ENCODE measurements around the gene HOXB2. TPM values are rescaled to one million over a fixed set of nuclear protein-coding genes. Genes with fewer than 3 reads are reported as not detected.

The HOXB2 gene
- total and polyA plus RNA-seq, 7 experiments from 2014 or later: 3.4 to 46.9 (median 23.1) TPM

DNA sequence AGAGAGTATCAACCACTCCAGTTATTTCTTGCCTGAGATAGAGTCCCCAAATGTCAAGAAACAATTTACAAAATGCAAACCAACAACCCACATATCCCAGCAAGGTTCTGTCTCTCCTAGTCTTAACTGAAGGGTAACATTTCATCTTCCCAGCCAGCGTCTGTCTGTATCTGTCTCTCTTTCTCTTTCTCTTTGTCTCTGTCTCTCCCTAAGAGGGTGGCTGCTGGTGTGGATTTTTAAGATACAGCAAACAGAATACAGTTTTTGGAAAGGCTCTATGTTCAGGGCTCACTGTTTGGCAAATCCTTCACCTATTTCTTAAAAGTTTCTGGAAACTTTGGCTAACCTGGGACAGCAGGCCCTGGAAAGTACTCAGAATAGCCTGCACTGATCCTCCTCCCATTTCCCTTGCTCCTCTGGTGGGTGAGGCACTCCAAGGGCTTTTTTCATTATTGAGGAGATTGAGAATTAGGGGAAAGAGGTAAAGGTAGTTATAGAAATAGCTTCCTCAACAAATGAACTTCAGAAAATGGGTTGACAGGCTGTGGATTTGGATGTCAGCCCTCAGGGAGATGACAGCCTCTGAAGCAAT lies 27.0 kb upstream of the HOXB2 start:
- peaks cover 0 to 19% (median 0%) of the 10 kb centered on the region in 5 donors for H3K36me3 Mint-ChIP-seq
- H3K4me1 Mint-ChIP-seq: peaks cover 0 to 35% (median 13%) of the 10 kb centered on the region in 7 donors
- ChIA-PET POLR2A (interaction anchor here (0.6 kb wide), 1 partner anchor 59 kb away, joined by 3 read pairs; no protein-coding TSS in a partner anchor), CTCF (no interaction called here)
- peaks cover 0 to 33% (median 9%) of the 10 kb centered on the region in 5 donors for H3K27me3 Mint-ChIP-seq
- no peak overlapping the region for H3K4me3 ChIP-seq (ENCODE audit: low read length)
- no peak overlapping the region for H3K4me3 Mint-ChIP-seq
- no peak overlapping the region for H3K27ac Mint-ChIP-seq
- H3K36me3 ChIP-seq (ENCODE audit: control insufficient read depth in 2 of 3, insufficient read depth in 3 of 3, low read length in 3 of 3): no peaks in the 10 kb centered on the region
- peaks cover 0 to 1% (median 0%) of the 10 kb centered on the region in 11 donors for H3K9me3 Mint-ChIP-seq
- peaks cover 0 to under 1% of the 10 kb centered on the region in 2 donors for H3K4me1 ChIP-seq (ENCODE audit: control insufficient read depth in 2 of 2, insufficient read depth in 2 of 2, low read length in 2 of 2)
- no peaks in the 10 kb centered on the region for H3K9me3 ChIP-seq (ENCODE audit: control insufficient read depth in 2 of 3, low read length in 3 of 3)
- peaks cover 0 to 4% of the 10 kb centered on the region in 2 donors for H3K27me3 ChIP-seq (ENCODE audit: control insufficient read depth in 2 of 2, insufficient read depth in 2 of 2, low read length in 2 of 2)
- no peak overlapping the region for H3K27ac ChIP-seq (ENCODE audit: low read depth, low read length)
- ATAC-seq: no peak
- intact Hi-C loops (cut with micrococcal nuclease): no loop called here
- DNase-seq: no peak

DNA sequence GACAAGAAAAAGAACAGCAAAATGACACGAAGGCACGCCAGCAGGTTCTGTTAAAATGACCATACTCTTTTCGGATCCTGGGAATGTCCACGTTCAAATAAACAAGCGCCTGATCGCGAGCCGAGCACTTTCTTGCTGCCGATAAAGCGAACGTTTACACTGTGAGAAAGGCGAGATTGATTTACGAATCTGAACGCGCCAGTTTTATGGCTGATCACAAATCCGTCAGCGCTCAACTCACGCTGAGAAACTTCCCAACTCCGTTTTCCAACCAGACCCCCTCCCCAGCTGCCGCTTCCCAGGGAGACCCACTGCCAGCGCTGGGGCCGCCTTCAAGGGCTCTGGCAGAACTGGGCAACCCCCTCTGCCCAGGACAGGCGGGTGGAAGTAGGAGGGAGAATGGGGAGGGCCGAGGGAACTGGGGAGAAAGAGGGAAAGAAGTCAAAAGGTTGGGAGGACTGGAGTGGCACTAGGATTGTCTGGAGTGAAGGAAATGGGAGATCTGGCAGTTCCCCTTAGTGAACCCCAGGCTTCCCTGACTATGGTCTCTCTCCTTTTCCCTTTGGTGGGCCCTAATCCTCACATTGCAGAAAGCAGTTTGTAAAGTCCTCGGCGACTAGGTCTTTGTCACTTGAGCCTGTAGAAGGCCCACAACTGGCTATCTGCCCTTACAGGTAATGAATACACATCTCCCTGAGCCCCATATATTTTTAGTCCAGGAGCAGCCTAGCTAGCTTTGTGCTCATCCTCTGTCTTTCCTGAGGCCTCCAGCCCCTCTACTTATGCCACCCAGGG lies 26.3 kb upstream of the HOXB2 start:
- Histone ChIP-seq H3K27ac (ENCODE audit: low read depth, low read length) (no peak overlapping the region), H3K36me3 (ENCODE audit: control insufficient read depth in 2 of 3, insufficient read depth in 3 of 3, low read length in 3 of 3) (no peaks in the 10 kb centered on the region), H3K27me3 (ENCODE audit: control insufficient read depth in 2 of 2, insufficient read depth in 2 of 2, low read length in 2 of 2) (peaks cover 0 to 4% of the 10 kb centered on the region in 2 donors), H3K4me3 (ENCODE audit: low read length) (no peak overlapping the region), H3K9me3 (ENCODE audit: control insufficient read depth in 2 of 3, low read length in 3 of 3) (no peaks in the 10 kb centered on the region), H3K4me1 (ENCODE audit: control insufficient read depth in 2 of 2, insufficient read depth in 2 of 2, low read length in 2 of 2) (no peaks in the 10 kb centered on the region)
- Mint-ChIP-seq H3K36me3 (peaks cover 0 to 19% (median 0%) of the 10 kb centered on the region in 5 donors), H3K9me3 (peaks cover 0 to 1% (median 0%) of the 10 kb centered on the region in 11 donors), H3K4me3 (no peak overlapping the region), H3K27ac (no peak overlapping the region), H3K4me1 (peaks cover 0 to 33% (median 11%) of the 10 kb centered on the region in 7 donors), H3K27me3 (peaks cover 0 to 29% (median 5%) of the 10 kb centered on the region in 5 donors)
- ChIA-PET POLR2A (no interaction called here), CTCF (no interaction called here)
- intact Hi-C loops (cut with micrococcal nuclease): no loop called here
- DNase-seq: no peak
- ATAC-seq: no peak

DNA sequence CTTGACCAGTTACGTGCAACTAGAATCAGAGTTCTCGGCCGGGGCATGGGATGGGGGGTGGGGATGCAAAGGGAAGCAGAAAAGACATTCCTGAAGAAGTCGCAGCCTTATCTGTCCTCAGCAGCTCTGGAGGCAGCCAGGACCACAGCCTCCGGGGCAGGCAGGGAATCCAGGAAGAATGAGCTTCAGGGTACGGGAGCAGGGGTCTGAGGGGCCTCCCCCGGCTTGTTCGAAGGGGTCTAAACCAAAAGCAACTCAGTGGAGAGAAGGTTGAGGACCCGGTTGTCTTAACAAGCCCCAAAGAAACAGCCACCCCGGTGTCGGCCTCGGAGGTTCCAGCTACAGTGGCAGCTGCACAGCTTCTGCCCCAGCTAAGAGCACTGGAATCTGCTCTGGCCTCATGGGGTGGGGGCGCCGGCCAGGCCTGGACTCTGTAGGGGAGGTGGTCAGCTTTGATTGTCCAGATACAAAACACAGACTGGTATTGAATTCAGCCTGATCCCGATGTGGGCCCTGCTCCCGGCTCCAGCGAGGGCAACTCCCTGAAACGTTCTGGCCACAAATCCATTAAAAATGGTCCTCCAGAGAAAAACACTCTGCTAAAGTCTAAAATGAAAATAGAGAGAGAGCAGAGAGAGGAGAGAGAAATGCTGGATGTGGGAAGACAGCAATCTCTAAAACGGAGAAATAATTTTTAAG lies 25.6 kb upstream of the HOXB2 start:
- no peak for DNase-seq
- ChIA-PET POLR2A (interaction anchor here (0.6 to 1.0 kb wide), 2 partner anchors 24 to 27 kb away, joined by 3 read pairs; no protein-coding TSS in a partner anchor), CTCF (interaction anchor here (0.5 kb wide), 1 partner anchor 10 kb away, joined by 3 read pairs; no protein-coding TSS in a partner anchor)

DNA sequence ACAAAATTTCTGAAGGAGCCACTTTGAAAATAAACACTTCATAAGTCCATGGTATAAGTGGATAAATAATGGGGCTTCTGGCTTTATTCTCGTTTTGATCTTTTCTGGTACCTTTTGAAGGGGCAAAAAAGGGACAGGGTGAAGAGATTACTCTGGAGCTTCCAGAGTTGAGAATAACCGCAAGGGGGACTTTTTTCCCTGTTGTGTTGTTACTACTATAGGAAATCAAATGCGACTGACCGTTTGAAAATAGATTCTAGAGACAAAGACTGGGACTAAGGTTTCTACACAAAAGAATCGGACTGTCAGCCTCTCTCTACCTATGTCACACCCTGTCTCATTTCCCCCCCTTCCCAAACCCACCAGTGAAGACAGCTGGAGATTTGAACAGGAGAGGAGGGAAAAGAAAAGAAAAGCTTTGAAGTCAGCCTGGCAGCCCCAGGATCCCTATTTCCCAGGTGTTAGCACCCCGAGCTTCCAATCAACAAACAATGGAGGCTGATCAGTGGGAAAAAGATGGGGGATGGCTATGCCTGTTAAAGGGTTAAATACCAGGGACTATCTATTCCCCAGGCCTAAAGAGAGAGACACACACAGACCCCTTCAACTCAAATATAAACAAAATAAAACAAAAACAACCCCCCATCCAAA lies 24.9 kb upstream of the HOXB2 start:
- no peak overlapping the region for H3K27ac ChIP-seq (ENCODE audit: low read depth, low read length)
- peaks cover 0 to 17% (median 0%) of the 10 kb centered on the region in 5 donors for H3K36me3 Mint-ChIP-seq
- no peak overlapping the region for H3K27ac Mint-ChIP-seq
- no peak for ATAC-seq
- intact Hi-C loops (cut with micrococcal nuclease): no loop called here
- H3K27me3 Mint-ChIP-seq: peaks cover 3 to 24% (median 5%) of the 10 kb centered on the region in 5 donors
- peaks cover 0 to 22% (median 10%) of the 10 kb centered on the region in 7 donors for H3K4me1 Mint-ChIP-seq
- H3K27me3 ChIP-seq (ENCODE audit: control insufficient read depth in 2 of 2, insufficient read depth in 2 of 2, low read length in 2 of 2): peaks cover 0 to 4% of the 10 kb centered on the region in 2 donors
- H3K4me3 Mint-ChIP-seq: no peak overlapping the region
- H3K4me1 ChIP-seq (ENCODE audit: control insufficient read depth in 2 of 2, insufficient read depth in 2 of 2, low read length in 2 of 2): no peaks in the 10 kb centered on the region
- DNase-seq: no peak
- ChIA-PET CTCF (interaction anchor here (0.5 to 0.9 kb wide), 2 partner anchors 10 to 77 kb away, joined by 3 read pairs; no protein-coding TSS in a partner anchor), POLR2A (interaction anchor here (0.6 to 1.2 kb wide), 4 partner anchors 23 to 207 kb away, joined by 3 to 4 read pairs (median 3); no protein-coding TSS in a partner anchor)
- no peaks in the 10 kb centered on the region for H3K9me3 ChIP-seq (ENCODE audit: control insufficient read depth in 2 of 3, low read length in 3 of 3)
- H3K36me3 ChIP-seq (ENCODE audit: control insufficient read depth in 2 of 3, insufficient read depth in 3 of 3, low read length in 3 of 3): no peaks in the 10 kb centered on the region
- H3K9me3 Mint-ChIP-seq: no peaks in the 10 kb centered on the region
- H3K4me3 ChIP-seq (ENCODE audit: low read length): no peak overlapping the region

More for the DNA sequence above, 25.6 kb upstream of the HOXB2 start:
- Histone ChIP-seq H3K27me3 (ENCODE audit: control insufficient read depth in 2 of 2, insufficient read depth in 2 of 2, low read length in 2 of 2) (peaks cover 0 to 4% of the 10 kb centered on the region in 2 donors), H3K9me3 (ENCODE audit: control insufficient read depth in 2 of 3, low read length in 3 of 3) (no peaks in the 10 kb centered on the region), H3K4me1 (ENCODE audit: control insufficient read depth in 2 of 2, insufficient read depth in 2 of 2, low read length in 2 of 2) (no peaks in the 10 kb centered on the region), H3K36me3 (ENCODE audit: control insufficient read depth in 2 of 3, insufficient read depth in 3 of 3, low read length in 3 of 3) (no peaks in the 10 kb centered on the region), H3K4me3 (ENCODE audit: low read length) (no peak overlapping the region), H3K27ac (ENCODE audit: low read depth, low read length) (no peak overlapping the region)
- intact Hi-C loops (cut with micrococcal nuclease): no loop called here
- no peaks in the 10 kb centered on the region for H3K9me3 Mint-ChIP-seq
- H3K4me3 Mint-ChIP-seq: no peak overlapping the region
- H3K36me3 Mint-ChIP-seq: peaks cover 0 to 16% (median 0%) of the 10 kb centered on the region in 5 donors
- no peak for ATAC-seq
- no peak overlapping the region for H3K27ac Mint-ChIP-seq
- peaks cover 0 to 29% (median 5%) of the 10 kb centered on the region in 5 donors for H3K27me3 Mint-ChIP-seq
- H3K4me1 Mint-ChIP-seq: peaks cover 0 to 26% (median 10%) of the 10 kb centered on the region in 7 donors

DNA sequence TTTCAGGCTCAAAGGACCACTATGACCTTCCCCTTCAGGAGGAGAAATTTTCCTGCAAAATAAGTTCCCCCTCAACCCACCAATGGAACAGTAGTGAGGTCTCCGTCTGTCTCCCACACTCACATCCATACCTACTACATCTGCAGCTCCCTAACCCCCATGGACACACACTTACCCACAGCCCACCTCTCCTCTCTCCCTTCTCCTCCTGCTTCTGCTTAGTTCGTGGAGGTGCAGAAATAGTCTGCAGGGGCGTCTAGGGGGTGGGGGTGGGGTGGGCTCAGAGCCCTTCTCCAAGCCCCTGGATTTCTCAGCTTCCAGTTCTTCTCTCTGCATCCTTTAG lies 24.3 kb upstream of the HOXB2 start:
- Mint-ChIP-seq H3K4me3 (peak overlapping the region in 3 of 10 donors; percentile 6 to 21 (median 12)), H3K27ac (no peak overlapping the region), H3K36me3 (peaks cover 0 to 20% (median 0%) of the 10 kb centered on the region in 5 donors), H3K9me3 (no peaks in the 10 kb centered on the region), H3K27me3 (peaks cover 0 to 19% (median 8%) of the 10 kb centered on the region in 5 donors), H3K4me1 (peaks cover 0 to 23% (median 11%) of the 10 kb centered on the region in 7 donors)
- ChIA-PET CTCF (interaction anchor here (0.9 kb wide), 1 partner anchor 77 kb away, joined by 3 read pairs; no protein-coding TSS in a partner anchor), POLR2A (interaction anchor here (0.6 to 1.2 kb wide), 2 partner anchors 28 to 165 kb away, joined by 3 to 4 read pairs; no protein-coding TSS in a partner anchor)
- H3K27ac ChIP-seq (ENCODE audit: low read depth, low read length): no peak overlapping the region
- DNase-seq: no peak
- H3K9me3 ChIP-seq (ENCODE audit: control insufficient read depth in 2 of 3, low read length in 3 of 3): no peaks in the 10 kb centered on the region
- intact Hi-C loops (cut with micrococcal nuclease): no loop called here
- ATAC-seq: no peak
- peaks cover 0 to 4% of the 10 kb centered on the region in 2 donors for H3K27me3 ChIP-seq (ENCODE audit: control insufficient read depth in 2 of 2, insufficient read depth in 2 of 2, low read length in 2 of 2)
- no peaks in the 10 kb centered on the region for H3K36me3 ChIP-seq (ENCODE audit: control insufficient read depth in 2 of 3, insufficient read depth in 3 of 3, low read length in 3 of 3)
- H3K4me1 ChIP-seq (ENCODE audit: control insufficient read depth in 2 of 2, insufficient read depth in 2 of 2, low read length in 2 of 2): no peaks in the 10 kb centered on the region
- H3K4me3 ChIP-seq (ENCODE audit: low read length): no peak overlapping the region
